ENCODE results near the gene NEDD8.

DNA sequence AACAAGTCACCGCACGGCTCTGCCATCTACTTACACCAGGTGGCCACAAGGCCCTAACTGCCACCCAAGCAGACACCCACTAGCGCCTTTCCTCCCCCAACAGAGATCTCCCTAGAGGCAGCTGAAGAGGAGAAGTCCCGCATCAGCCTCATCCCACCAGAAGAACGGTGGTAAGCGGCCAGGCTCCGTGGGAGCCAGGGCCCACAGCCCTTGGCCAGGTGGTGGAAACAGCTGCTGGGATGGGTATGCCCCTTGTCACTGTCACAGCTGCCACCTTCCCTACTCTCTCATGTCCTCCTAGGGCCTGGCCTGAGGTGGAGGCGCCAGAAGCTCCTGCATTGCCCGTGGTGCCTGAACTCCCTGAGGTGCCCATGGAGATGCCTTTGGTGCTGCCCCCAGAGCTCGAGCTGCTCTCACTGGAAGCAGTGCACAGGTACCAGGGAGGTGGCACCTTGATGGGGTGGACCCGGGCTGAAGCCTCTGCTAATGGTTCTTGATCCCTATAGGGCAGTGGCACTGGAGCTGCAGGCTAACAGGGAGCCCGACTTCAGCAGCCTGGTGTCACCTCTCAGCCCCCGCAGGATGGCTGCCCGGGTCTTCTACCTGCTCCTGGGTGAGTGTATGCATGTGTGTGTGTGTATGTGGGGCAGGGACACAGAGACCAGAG lies 52.7 kb downstream of the NEDD8 start:
- TF ChIP-seq, protein P1, sequence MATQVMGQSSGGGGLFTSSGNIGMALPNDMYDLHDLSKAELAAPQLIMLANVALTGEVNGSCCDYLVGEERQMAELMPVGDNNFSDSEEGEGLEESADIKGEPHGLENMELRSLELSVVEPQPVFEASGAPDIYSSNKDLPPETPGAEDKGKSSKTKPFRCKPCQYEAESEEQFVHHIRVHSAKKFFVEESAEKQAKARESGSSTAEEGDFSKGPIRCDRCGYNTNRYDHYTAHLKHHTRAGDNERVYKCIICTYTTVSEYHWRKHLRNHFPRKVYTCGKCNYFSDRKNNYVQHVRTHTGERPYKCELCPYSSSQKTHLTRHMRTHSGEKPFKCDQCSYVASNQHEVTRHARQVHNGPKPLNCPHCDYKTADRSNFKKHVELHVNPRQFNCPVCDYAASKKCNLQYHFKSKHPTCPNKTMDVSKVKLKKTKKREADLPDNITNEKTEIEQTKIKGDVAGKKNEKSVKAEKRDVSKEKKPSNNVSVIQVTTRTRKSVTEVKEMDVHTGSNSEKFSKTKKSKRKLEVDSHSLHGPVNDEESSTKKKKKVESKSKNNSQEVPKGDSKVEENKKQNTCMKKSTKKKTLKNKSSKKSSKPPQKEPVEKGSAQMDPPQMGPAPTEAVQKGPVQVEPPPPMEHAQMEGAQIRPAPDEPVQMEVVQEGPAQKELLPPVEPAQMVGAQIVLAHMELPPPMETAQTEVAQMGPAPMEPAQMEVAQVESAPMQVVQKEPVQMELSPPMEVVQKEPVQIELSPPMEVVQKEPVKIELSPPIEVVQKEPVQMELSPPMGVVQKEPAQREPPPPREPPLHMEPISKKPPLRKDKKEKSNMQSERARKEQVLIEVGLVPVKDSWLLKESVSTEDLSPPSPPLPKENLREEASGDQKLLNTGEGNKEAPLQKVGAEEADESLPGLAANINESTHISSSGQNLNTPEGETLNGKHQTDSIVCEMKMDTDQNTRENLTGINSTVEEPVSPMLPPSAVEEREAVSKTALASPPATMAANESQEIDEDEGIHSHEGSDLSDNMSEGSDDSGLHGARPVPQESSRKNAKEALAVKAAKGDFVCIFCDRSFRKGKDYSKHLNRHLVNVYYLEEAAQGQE (IDR thresholded peaks at IDR 0.05; ENCODE audit: insufficient read depth in 1 of 2, low read depth in 2 of 2, low read length in 2 of 2), result no peak
- no peak for TF ChIP-seq TAF1 (IDR thresholded peaks at IDR 0.05; ENCODE audit: borderline replicate concordance, insufficient read depth, low read length)
- no peak for TF ChIP-seq POLR2AphosphoS5 (IDR thresholded peaks at IDR 0.05; ENCODE audit: low read depth, low read length)
- TF ChIP-seq SIN3A (IDR thresholded peaks at IDR 0.05; ENCODE audit: borderline replicate concordance, insufficient read depth, low read length), result no peak
- no peak for TF ChIP-seq FOXP2 (optimal IDR thresholded peaks at IDR 0.05; ENCODE audit: borderline replicate concordance, extremely low read depth, extremely low read length, insufficient read depth)

Data from PFSK-1 (cell line).